Astrocyte (in vitro differentiated cells and primary cell): ENCODE measurements around the gene BICRAL.

Experiments used
- CTCF ChIP-seq: IDR thresholded peaks from 2 replicates; pipeline ENCODE4 v1.5.1; 2011; ENCODE audit warnings: low read depth, mild to moderate bottlenecking, inconsistent platforms, low read length, moderate library complexity; ENCODE audit not compliant: insufficient read depth
- EZH2 ChIP-seq: IDR thresholded peaks from 2 replicates; pipeline ENCODE4 v1.6.1; 2012; ENCODE audit warnings: mild to moderate bottlenecking, low read length, inconsistent platforms; ENCODE audit not compliant: insufficient read depth

GRCh38 chr6:42769836-42770235, 12.0 kb upstream of the BICRAL start:
- TF ChIP-seq CTCF (no peak), EZH2 (no peak)
